Measurements from ENCODE around the gene SLC52A1.
"Not testable (repeated sequence)": the region's sequence is repeated elsewhere in the genome, so short reads cannot be mapped to it uniquely, and the experiment has no call there.

The SLC52A1 gene

DNA sequence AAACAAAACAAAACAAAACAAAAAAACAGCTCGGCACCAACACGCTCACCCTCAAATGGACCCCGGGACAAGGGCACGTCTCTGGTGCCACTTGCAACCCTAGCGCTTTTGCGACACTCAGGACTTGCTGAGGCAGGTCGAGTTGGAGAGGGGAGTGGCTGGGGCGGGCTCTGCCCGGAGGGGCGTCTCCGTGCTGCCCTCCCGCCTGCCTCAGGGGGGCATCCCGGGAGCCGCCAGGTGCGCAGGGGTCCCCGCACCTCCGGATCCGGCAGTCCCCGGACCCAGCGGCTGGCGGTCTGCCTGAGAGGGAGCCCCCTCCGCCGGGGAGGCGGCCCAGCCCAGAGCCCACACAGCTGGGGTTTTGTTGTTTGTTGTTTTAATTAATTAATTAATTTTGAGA lies at the start of gene SLC52A1:
Gene SLC52A1 (minus strand): TSS at position 112 of the 400 bp plus-strand sequence. CDS start 820 bp downstream, outside the sequence.
- Histone ChIP-seq H3K27ac (ENCODE audit: low read depth, low read length) (no peak within 1 kb of the TSS), H3K36me3 (ENCODE audit: control insufficient read depth, insufficient read depth, low read length) (no peaks in the 10 kb centered on the region), H3K4me3 (ENCODE audit: low read depth, low read length) (peak within 1 kb of the TSS; percentile 49), H3K9me3 (ENCODE audit: control insufficient read depth, insufficient read depth, low read depth, low read length) (no peaks in the 10 kb centered on the region), H3K27me3 (ENCODE audit: control insufficient read depth, insufficient read depth, low read length) (peaks cover 22% of the 10 kb centered on the region), H3K4me1 (ENCODE audit: control insufficient read depth, insufficient read depth, low read length) (peaks cover 3% of the 10 kb centered on the region; the same call in 1 of the 2 replicates), H3K9ac (ENCODE audit: low read length) (no peak within 1 kb of the TSS)

DNA sequence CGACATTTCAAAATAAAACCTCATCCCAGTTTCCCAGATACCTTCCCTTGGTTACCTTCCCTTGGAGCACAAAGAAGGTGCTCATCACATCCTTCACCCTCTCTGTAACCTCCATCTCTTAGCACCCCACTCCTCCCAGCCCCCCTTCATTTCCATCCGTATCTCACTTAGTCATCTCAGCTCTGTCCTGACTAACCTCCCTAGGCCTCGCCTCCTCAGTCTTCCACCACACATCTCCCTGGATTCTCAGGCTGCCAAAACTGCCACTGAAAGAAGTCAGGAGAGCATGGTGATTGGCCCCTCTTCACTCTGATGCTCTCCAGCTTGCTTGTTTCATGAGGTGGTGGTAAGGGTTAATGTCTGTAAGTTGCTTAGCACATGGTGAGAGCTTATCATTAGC lies 45.4 kb upstream of the SLC52A1 start:
- Histone ChIP-seq H3K27ac (ENCODE audit: low read depth, low read length) (no peak overlapping the region), H3K9ac (ENCODE audit: low read length) (no peak overlapping the region), H3K9me3 (ENCODE audit: control insufficient read depth, insufficient read depth, low read depth, low read length) (peaks cover 7% of the 10 kb centered on the region), H3K36me3 (ENCODE audit: control insufficient read depth, insufficient read depth, low read length) (no peaks in the 10 kb centered on the region), H3K27me3 (ENCODE audit: control insufficient read depth, insufficient read depth, low read length) (peaks cover 8% of the 10 kb centered on the region; the same call in 1 of the 2 replicates), H3K4me1 (ENCODE audit: control insufficient read depth, insufficient read depth, low read length) (peaks cover 3% of the 10 kb centered on the region; the same call in 1 of the 2 replicates), H3K4me3 (ENCODE audit: low read depth, low read length) (no peak overlapping the region)

DNA sequence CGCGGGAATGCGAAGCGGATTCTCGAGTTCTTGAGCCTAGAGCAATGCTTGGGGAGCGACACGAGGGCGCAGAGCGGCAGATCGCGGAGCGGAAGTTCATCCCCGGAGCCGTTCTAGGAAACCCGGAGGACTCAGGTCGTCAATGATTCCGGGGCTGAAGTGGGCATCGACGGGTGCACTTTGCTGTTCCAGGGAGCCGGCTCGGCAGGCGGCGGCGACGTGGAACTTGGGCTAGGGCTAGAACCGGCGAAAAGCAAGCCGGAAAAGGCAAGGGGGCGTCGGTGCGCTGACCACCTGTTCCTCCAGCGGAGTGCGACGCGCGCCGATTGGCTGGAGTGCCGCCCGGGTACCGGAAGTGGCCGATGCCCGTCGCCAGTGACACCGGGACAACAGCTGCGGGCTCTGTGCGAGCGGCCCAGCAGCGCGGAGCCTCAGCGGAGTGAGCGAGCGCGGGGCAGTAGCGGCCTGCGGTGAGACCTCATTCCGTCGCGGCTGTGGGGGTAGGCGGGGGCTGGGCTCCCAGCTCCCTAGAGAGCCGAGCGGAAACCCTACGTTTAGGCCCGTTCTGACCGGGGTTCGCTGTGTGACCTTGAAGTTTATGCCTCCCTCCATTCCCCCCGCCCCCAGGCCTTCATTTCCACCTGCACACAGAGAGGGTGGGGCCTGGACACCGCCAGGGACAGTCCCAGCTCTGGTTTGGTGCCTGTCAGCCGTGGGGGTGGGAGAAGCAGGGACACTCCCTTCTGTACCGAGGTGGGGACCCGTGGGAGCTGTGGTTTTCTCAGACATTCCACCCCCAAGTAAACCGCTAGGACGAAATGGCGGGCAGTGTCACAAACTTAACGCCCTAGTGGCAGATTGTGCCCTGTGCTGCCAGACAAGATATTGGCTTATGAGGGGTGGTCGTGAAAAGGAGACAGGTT lies 43.1 kb upstream of the SLC52A1 start, which contains the start of gene ZFP3:
Gene ZFP3 (plus strand): TSS at position 362 of the 923 bp plus-strand sequence. CDS start 13,038 bp downstream, outside the sequence.
- H3K9me3 ChIP-seq (ENCODE audit: control insufficient read depth, insufficient read depth, low read depth, low read length): no peaks in the 10 kb centered on the region
- peaks cover 8% of the 10 kb centered on the region; the same call in 1 of the 2 replicates for H3K27me3 ChIP-seq (ENCODE audit: control insufficient read depth, insufficient read depth, low read length)
- H3K4me1 ChIP-seq (ENCODE audit: control insufficient read depth, insufficient read depth, low read length): peaks cover 5% of the 10 kb centered on the region; the same call in 1 of the 2 replicates
- peak within 1 kb of the TSS; percentile 58; the same call in 1 of the 2 replicates for H3K4me3 ChIP-seq (ENCODE audit: low read depth, low read length)
- H3K27ac ChIP-seq (ENCODE audit: low read depth, low read length): no peak within 1 kb of the TSS
- peak within 1 kb of the TSS; percentile 24 for H3K9ac ChIP-seq (ENCODE audit: low read length)
- H3K36me3 ChIP-seq (ENCODE audit: control insufficient read depth, insufficient read depth, low read length): no peaks in the 10 kb centered on the region

DNA sequence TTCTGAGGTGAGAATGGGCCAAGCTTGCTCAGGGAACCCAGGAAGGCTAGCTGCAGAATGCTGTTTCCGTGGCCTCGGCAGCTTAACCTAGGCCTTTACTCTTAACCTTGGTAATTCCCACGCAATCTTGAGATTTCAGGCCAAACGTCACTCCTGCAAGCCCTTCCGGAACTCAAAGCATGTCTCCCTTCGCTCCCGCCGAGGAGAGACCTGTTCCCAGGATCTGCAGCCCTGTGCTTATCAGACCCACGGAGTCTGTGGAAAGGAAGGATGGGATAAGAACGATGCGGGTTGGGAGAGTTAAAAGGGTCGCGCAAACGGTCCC lies 42.5 kb upstream of the SLC52A1 start:
- no peaks in the 10 kb centered on the region for H3K36me3 ChIP-seq (ENCODE audit: control insufficient read depth, insufficient read depth, low read length)
- no peak overlapping the region for H3K27ac ChIP-seq (ENCODE audit: low read depth, low read length)
- H3K9ac ChIP-seq (ENCODE audit: low read length): no peak overlapping the region
- H3K9me3 ChIP-seq (ENCODE audit: control insufficient read depth, insufficient read depth, low read depth, low read length): no peaks in the 10 kb centered on the region
- peak overlapping the region; percentile 58; the same call in 1 of the 2 replicates for H3K4me3 ChIP-seq (ENCODE audit: low read depth, low read length)
- peaks cover 8% of the 10 kb centered on the region; the same call in 1 of the 2 replicates for H3K27me3 ChIP-seq (ENCODE audit: control insufficient read depth, insufficient read depth, low read length)
- peaks cover 5% of the 10 kb centered on the region; the same call in 1 of the 2 replicates for H3K4me1 ChIP-seq (ENCODE audit: control insufficient read depth, insufficient read depth, low read length)

DNA sequence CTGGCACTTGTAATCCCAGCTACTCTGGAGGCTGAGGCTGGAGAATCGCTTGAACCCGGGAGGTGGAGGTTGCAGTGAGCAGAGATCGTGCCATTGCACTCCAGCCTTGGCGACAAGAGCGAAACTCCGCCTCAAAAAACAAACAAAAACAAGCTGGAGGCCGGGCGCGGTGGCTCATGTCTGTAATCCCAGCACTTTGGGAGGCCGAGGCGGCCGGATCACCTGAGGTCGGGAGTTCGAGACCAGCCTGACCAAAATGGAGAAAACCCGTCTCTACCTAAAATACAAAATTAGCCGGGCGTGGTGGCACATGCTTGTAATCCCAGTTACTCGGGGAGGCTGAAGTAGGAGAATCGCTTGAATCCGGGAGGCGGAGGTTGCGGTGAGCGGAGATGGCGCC lies 42.0 kb upstream of the SLC52A1 start:
- H3K27ac ChIP-seq (ENCODE audit: low read depth, low read length); H3K9me3 ChIP-seq (ENCODE audit: control insufficient read depth, insufficient read depth, low read depth, low read length); H3K9ac ChIP-seq (ENCODE audit: low read length): not testable (repeated sequence)

DNA sequence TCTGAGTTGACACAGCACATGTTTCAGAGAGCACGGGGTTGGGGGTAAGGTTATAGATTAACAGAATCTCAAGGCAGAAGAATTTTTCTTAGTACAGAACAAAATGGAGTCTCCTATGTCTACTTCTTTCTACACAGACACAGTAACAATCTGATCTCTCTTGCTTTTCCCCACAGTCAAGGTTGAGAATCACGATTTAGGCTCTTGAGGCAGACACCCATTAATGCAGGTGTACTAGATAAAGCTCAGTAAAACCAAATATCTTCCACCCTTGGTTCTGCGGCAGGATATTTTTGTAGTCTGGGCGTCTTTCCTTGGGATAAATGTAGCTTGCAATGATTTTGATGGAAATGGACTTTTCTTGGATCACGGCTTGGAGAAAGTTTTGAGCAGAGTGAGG lies 40.2 kb upstream of the SLC52A1 start:
- H3K27me3 ChIP-seq (ENCODE audit: control insufficient read depth, insufficient read depth, low read length); H3K9me3 ChIP-seq (ENCODE audit: control insufficient read depth, insufficient read depth, low read depth, low read length); H3K4me1 ChIP-seq (ENCODE audit: control insufficient read depth, insufficient read depth, low read length); H3K36me3 ChIP-seq (ENCODE audit: control insufficient read depth, insufficient read depth, low read length): not testable (repeated sequence)
- Histone ChIP-seq H3K9ac (ENCODE audit: low read length) (peak overlapping the region; percentile 63), H3K27ac (ENCODE audit: low read depth, low read length) (peak overlapping the region; percentile 93; the same call in 1 of the 2 replicates), H3K4me3 (ENCODE audit: low read depth, low read length) (peak overlapping the region; percentile 26; the same call in 1 of the 2 replicates)

More for the DNA sequence above, 42.0 kb upstream of the SLC52A1 start:
- H3K4me3 ChIP-seq (ENCODE audit: low read depth, low read length); H3K27me3 ChIP-seq (ENCODE audit: control insufficient read depth, insufficient read depth, low read length); H3K36me3 ChIP-seq (ENCODE audit: control insufficient read depth, insufficient read depth, low read length); H3K4me1 ChIP-seq (ENCODE audit: control insufficient read depth, insufficient read depth, low read length): not testable (repeated sequence)

DNA sequence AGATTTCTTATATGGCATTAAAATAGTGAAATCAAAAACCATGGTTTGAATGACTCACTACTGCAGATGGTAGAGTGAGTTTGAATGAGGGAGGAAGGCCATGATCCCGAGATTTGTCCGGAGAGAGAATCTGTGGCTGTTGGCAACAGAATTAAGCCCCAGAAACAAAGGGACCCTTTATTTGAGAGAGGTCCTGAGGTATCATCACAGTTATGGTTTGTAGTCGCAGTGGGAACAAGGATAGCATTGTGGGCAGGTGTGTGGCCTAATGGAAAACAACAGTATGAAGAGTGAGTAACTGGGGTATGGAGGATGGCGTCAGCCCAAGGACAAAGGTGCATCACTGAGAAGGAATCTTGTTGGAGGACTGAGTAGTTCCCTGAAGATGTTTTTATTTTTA lies 34.5 kb upstream of the SLC52A1 start:
- Histone ChIP-seq H3K4me3 (ENCODE audit: low read depth, low read length) (no peak overlapping the region), H3K4me1 (ENCODE audit: control insufficient read depth, insufficient read depth, low read length) (no peaks in the 10 kb centered on the region; the same call in 1 of the 2 replicates), H3K27ac (ENCODE audit: low read depth, low read length) (no peak overlapping the region), H3K36me3 (ENCODE audit: control insufficient read depth, insufficient read depth, low read length) (no peaks in the 10 kb centered on the region), H3K9ac (ENCODE audit: low read length) (no peak overlapping the region), H3K9me3 (ENCODE audit: control insufficient read depth, insufficient read depth, low read depth, low read length) (no peaks in the 10 kb centered on the region), H3K27me3 (ENCODE audit: control insufficient read depth, insufficient read depth, low read length) (no peaks in the 10 kb centered on the region)

DNA sequence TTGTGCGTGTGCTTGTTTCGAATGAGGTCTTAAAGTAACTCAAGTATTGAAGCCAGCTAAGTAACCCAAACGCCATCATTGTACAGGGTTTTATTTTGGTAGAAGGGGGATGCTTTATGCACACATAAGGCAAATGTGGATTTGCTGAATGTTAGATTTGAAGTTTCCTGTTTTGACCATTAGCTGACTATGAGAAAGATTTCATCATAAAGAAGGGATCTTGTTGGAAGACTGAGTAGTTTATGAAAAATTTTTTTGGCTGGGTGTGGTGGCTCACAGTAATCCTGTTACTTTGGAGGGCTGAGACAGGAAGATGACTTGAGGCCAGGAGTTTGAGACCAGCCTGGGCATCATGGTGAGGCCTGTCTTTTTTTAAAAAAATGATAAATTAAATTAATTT lies 33.0 kb upstream of the SLC52A1 start:
- Histone ChIP-seq H3K9ac (ENCODE audit: low read length) (no peak overlapping the region), H3K27me3 (ENCODE audit: control insufficient read depth, insufficient read depth, low read length) (no peaks in the 10 kb centered on the region), H3K36me3 (ENCODE audit: control insufficient read depth, insufficient read depth, low read length) (no peaks in the 10 kb centered on the region), H3K4me1 (ENCODE audit: control insufficient read depth, insufficient read depth, low read length) (no peaks in the 10 kb centered on the region; the same call in 1 of the 2 replicates), H3K9me3 (ENCODE audit: control insufficient read depth, insufficient read depth, low read depth, low read length) (no peaks in the 10 kb centered on the region), H3K27ac (ENCODE audit: low read depth, low read length) (no peak overlapping the region), H3K4me3 (ENCODE audit: low read depth, low read length) (no peak overlapping the region)

DNA sequence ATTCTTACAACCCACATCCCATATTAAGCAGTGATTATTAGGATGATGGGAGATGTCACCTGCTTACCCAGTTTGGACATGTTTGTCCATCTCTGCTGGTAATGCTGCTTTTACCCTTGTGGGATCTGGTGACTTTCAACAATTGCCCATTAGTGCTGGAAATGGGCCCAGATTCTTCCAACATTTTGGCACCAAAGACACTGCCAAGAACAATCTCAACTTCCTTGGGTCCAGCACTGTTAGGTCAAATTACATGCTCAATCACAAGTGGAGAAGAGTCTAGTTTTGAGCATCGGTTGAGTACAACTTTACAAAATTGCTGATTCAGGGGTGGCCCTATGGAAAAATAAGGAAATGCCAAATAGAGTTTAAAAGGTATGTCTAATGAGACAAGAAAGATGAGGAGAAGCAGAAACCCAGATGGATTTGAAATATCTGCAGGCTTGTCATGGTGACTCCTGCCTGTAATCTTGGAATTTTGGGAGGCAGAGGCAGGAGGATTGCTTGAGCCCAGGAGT lies 30.1 kb upstream of the SLC52A1 start:
- H3K4me3 ChIP-seq (ENCODE audit: low read depth, low read length): no peak overlapping the region
- no peaks in the 10 kb centered on the region for H3K4me1 ChIP-seq (ENCODE audit: control insufficient read depth, insufficient read depth, low read length)
- H3K9ac ChIP-seq (ENCODE audit: low read length): no peak overlapping the region
- no peaks in the 10 kb centered on the region for H3K27me3 ChIP-seq (ENCODE audit: control insufficient read depth, insufficient read depth, low read length)
- no peaks in the 10 kb centered on the region for H3K36me3 ChIP-seq (ENCODE audit: control insufficient read depth, insufficient read depth, low read length)
- H3K9me3 ChIP-seq (ENCODE audit: control insufficient read depth, insufficient read depth, low read depth, low read length): no peaks in the 10 kb centered on the region
- H3K27ac ChIP-seq (ENCODE audit: low read depth, low read length): no peak overlapping the region

DNA sequence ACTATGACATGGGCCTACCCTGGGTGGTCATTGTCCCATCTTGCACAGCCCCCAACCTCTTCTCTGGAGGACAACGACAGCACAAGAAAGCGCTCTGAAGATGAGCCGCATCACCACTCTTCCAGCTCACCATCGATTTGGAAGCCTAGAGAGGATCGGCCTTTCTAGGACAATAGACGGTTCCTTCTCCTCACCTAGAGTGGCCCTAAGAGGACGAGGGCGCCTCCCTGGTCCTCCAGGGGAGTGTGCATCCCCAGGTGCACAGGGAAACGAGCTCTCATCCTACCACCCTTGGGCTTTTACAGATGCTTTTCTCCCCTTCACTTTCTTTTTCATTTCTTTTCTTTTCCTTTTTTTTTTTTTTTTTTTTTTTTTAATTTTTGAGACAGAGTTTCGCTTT lies 20.3 kb upstream of the SLC52A1 start:
- Histone ChIP-seq H3K9me3 (ENCODE audit: control insufficient read depth, insufficient read depth, low read depth, low read length) (no peaks in the 10 kb centered on the region), H3K9ac (ENCODE audit: low read length) (no peak overlapping the region), H3K4me1 (ENCODE audit: control insufficient read depth, insufficient read depth, low read length) (no peaks in the 10 kb centered on the region), H3K4me3 (ENCODE audit: low read depth, low read length) (no peak overlapping the region), H3K27me3 (ENCODE audit: control insufficient read depth, insufficient read depth, low read length) (no peaks in the 10 kb centered on the region; the same call in 1 of the 2 replicates), H3K27ac (ENCODE audit: low read depth, low read length) (no peak overlapping the region), H3K36me3 (ENCODE audit: control insufficient read depth, insufficient read depth, low read length) (no peaks in the 10 kb centered on the region)

DNA sequence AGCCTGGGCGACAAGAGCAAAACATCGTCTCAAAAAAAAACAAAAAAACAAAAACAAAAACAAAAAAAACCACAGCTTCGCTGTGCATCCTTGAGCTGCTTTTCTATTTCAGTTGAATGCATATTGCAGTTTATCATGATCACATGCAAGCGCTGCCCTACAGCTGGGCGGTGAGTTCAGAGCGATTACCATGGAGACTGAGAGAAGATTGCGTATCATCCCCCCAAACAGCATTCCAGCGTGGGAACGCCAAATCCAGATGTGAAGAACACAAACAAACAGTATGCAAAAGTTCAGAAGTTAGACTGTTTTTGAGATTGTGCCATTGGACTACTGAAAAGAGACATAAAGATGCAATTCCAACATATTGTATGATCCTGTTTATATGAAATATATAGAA lies 15.1 kb upstream of the SLC52A1 start:
- Histone ChIP-seq H3K9me3 (ENCODE audit: control insufficient read depth, insufficient read depth, low read depth, low read length) (no peaks in the 10 kb centered on the region), H3K9ac (ENCODE audit: low read length) (no peak overlapping the region), H3K27me3 (ENCODE audit: control insufficient read depth, insufficient read depth, low read length) (no peaks in the 10 kb centered on the region), H3K36me3 (ENCODE audit: control insufficient read depth, insufficient read depth, low read length) (no peaks in the 10 kb centered on the region), H3K4me3 (ENCODE audit: low read depth, low read length) (no peak overlapping the region), H3K27ac (ENCODE audit: low read depth, low read length) (no peak overlapping the region), H3K4me1 (ENCODE audit: control insufficient read depth, insufficient read depth, low read length) (no peaks in the 10 kb centered on the region)

Data from HUES6 (cell line).